ENCODE results near the gene TMEM91. TPM values are rescaled to one million over a fixed set of nuclear protein-coding genes. Genes with fewer than 3 reads are reported as not detected.

The TMEM91 gene
- total and polyA plus RNA-seq, 2 of the 13 experiments (the other 11 are each of a cell fraction or from before 2014, with no cell fraction given): 6.3 to 10.3 TPM

- Histone ChIP-seq H3K79me2 (ENCODE audit: insufficient read depth, low read length) (peaks cover 18% of the 10 kb centered on the region), H2AFZ (ENCODE audit: low read length) (no peak overlapping the region), H3K36me3 (replicated peaks in 1 of 2; ENCODE audit: control insufficient read depth in 1 of 2, insufficient read depth in 2 of 2, low read length in 2 of 2) (no peaks in the 10 kb centered on the region), H3K27me3 (ENCODE audit: control insufficient read depth in 1 of 2, insufficient read depth in 2 of 2, low read length in 2 of 2) (no peaks in the 10 kb centered on the region; a peak in 3 of 5 replicates), H3K9ac (ENCODE audit: insufficient read depth, low read depth, low read length) (no peak overlapping the region), H3K4me2 (ENCODE audit: low read depth, low read length) (no peak overlapping the region), H3K4me3 (replicated peaks in 1 of 3; ENCODE audit: insufficient read depth in 1 of 3, low read depth in 2 of 3, low read length in 3 of 3) (no peak overlapping the region), H3K27ac (ENCODE audit: extremely low read length, insufficient read depth, low read length) (no peak overlapping the region), H4K20me1 (ENCODE audit: insufficient read depth, low read length) (no peaks in the 10 kb centered on the region), H3K9me3 (ENCODE audit: low read length) (no peaks in the 10 kb centered on the region), H3K4me1 (ENCODE audit: insufficient read depth, low read length) (peaks cover 41% of the 10 kb centered on the region)
- CTCF ChIA-PET (ENCODE audit: low intra/inter-chr PET ratio, low total read pairs): no interaction called here
- no TSS peak for BruUV-seq (replicated peaks)
- ATAC-seq (no peak), FAIRE-seq (no peak), DNase-seq (ENCODE audit: low spot score) (no peak)
- 74% methylated on average over 10 of the region's 10 CpGs for WGBS (ENCODE audit: low lambda C conversion rate)
- TF ChIP-seq ZBTB46 (CRISPR knock-in tag; IDR thresholded peaks at IDR 0.05; ENCODE audit: borderline replicate concordance) (no peak), RFX1 (IDR thresholded peaks at IDR 0.05) (peak; percentile 43; the same call in 1 of the 2 replicates), NFATC3 (CRISPR knock-in tag; IDR thresholded peaks at IDR 0.05) (no peak), ZNF782 (CRISPR knock-in tag; IDR thresholded peaks at IDR 0.05; ENCODE audit: borderline replicate concordance) (no peak)
- intact Hi-C loops (cut with micrococcal nuclease; ENCODE audit: unreplicated experiment): no loop called here
- in situ Hi-C loops (cut with HindIII; ENCODE audit: extremely low pct_ligation_motif_present, low pct_unique_long_range_greater_than_20kb): no loop called here
- POLR2A ChIA-PET: interaction anchor here (1.0 to 2.9 kb wide), 2 partner anchors 9 to 136 kb away, joined by 3 to 41 read pairs; partner anchors contain the start of gene TGFB1
These were observed 14.0 kb upstream of the TMEM91 start for GRCh38 chr19:41362143-41362847.

- H4K20me1 ChIP-seq (ENCODE audit: insufficient read depth, low read length): no peaks in the 10 kb centered on the region
- intact Hi-C loops (cut with micrococcal nuclease; ENCODE audit: unreplicated experiment): no loop called here
- TF ChIP-seq RXRA (CRISPR knock-in tag; IDR thresholded peaks at IDR 0.05): no peak
- no peak for TF ChIP-seq SAFB2 (CRISPR knock-in tag; IDR thresholded peaks at IDR 0.05; ENCODE audit: borderline replicate concordance, low read depth)
- TF ChIP-seq CSRNP1 (CRISPR knock-in tag; IDR thresholded peaks at IDR 0.05): no peak
- no peak for TF ChIP-seq ZSCAN21 (CRISPR knock-in tag; IDR thresholded peaks at IDR 0.05; ENCODE audit: borderline replicate concordance)
- TF ChIP-seq PRDM4 (CRISPR knock-in tag; IDR thresholded peaks at IDR 0.05; ENCODE audit: borderline replicate concordance): no peak
- TF ChIP-seq TMF1 (CRISPR knock-in tag; IDR thresholded peaks at IDR 0.05; ENCODE audit: low read depth): no peak
- TF ChIP-seq SRY (CRISPR knock-in tag; IDR thresholded peaks at IDR 0.05): peak; percentile 30; the same call in 1 of the 2 replicates
These were observed 13.0 kb upstream of the TMEM91 start for GRCh38 chr19:41363371-41363752.

More at GRCh38 chr19:41363371-41363752, 13.0 kb upstream of the TMEM91 start:
- no peaks in the 10 kb centered on the region for H3K9me3 ChIP-seq (ENCODE audit: low read length)
- CTCF ChIA-PET (ENCODE audit: low intra/inter-chr PET ratio, low total read pairs): no interaction called here
- POLR2A ChIA-PET: interaction anchor here (0.6 to 3.3 kb wide), 17 partner anchors 8 to 137 kb away, joined by 3 to 41 read pairs (median 8); partner anchors contain the start of genes DMAC2, HNRNPUL1, TGFB1 and TMEM91
- FAIRE-seq (no peak), ATAC-seq (no peak), DNase-seq (ENCODE audit: low spot score) (no peak)
- H3K27me3 ChIP-seq (ENCODE audit: control insufficient read depth in 1 of 2, insufficient read depth in 2 of 2, low read length in 2 of 2): no peaks in the 10 kb centered on the region; a peak in 2 of 5 replicates
- peak overlapping the region; percentile 95 for H3K27ac ChIP-seq (ENCODE audit: extremely low read length, insufficient read depth, low read length)
- in situ Hi-C loops (cut with HindIII; ENCODE audit: extremely low pct_ligation_motif_present, low pct_unique_long_range_greater_than_20kb): no loop called here
- peak overlapping the region; percentile 94 for H3K4me2 ChIP-seq (ENCODE audit: low read depth, low read length)
- H3K79me2 ChIP-seq (ENCODE audit: insufficient read depth, low read length): peaks cover 19% of the 10 kb centered on the region
- H3K9ac ChIP-seq (ENCODE audit: insufficient read depth, low read depth, low read length): peak overlapping the region; percentile 98
- WGBS (ENCODE audit: low lambda C conversion rate): 67% methylated on average over 6 of the region's 6 CpGs
- no peaks in the 10 kb centered on the region for H3K36me3 ChIP-seq (replicated peaks in 1 of 2; ENCODE audit: control insufficient read depth in 1 of 2, insufficient read depth in 2 of 2, low read length in 2 of 2)
- peak overlapping the region; percentile 28 for H2AFZ ChIP-seq (ENCODE audit: low read length)
- BruUV-seq (replicated peaks): TSS peak; percentile 89
- peak overlapping the region; percentile 70 to 87 (median 84) for H3K4me3 ChIP-seq (replicated peaks in 1 of 3; ENCODE audit: insufficient read depth in 1 of 3, low read depth in 2 of 3, low read length in 3 of 3)
- H3K4me1 ChIP-seq (ENCODE audit: insufficient read depth, low read length): peaks cover 50% of the 10 kb centered on the region

Measured in HepG2 (cell line).